IPS-11a (cell line): Measurements from ENCODE around the gene FMNL2.

Experiments used
- H3K4me3 ChIP-seq: one replicate; pipeline ENCODE4 v1.5.1; 2013; ENCODE audit warnings: low read depth, low read length, control low read depth

FMNL2 gene

DNA sequence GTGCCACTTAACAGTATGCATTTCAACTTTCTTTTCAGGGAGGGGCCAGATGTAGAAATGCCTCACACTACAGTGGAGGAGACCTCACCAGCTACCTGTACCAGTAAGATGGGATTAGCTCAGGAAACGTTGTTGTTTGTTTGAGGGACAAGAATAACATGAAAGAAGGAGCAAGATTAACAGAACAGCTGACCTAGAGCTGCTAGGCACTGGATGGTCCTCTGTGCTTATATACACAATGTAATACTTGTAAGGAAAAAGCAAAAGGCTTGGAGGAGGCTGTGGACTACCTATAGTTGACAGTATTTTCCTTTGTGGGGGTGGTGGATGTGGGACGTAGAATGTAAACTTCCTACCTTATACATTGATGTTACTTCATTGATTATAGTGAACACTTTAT is 154.4 kb downstream of the FMNL2 start:
- no peak overlapping the region for H3K4me3 ChIP-seq

DNA sequence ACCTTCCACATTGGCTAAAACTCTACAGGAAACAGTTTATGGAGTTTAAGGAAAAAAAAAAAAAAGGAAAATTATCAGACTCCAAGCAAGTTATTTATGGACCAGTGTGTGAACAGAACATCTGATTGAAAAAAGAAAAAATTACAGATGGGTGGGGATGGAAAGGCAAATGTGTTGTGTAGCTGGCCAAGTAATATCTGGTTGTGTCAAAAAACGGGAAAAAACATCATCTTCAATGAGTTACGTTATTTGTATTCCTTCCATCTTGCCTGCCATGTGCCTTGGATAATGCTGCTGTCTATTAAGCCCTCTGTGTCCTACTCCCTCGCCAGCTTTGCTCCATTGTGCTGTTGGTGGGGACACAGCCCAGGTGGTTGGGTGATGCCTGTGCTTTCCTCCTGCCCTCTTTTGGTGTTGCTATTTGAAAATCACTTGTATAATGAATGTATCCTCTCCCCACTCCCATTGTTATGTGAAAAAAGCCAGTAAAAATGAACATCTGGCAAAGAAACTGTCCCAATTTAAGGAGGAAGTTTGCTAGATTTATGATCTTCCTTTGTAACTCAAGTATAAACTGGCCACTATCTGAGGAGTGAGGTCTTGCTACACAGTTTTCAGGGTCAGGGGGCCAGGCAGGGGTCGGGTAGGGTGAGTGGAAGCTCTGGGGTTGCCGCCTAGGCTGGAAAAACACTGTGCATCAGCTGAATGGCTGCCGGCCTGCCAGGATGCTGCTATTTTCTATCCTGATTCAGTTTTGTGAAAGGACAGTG is 155.9 kb downstream of the FMNL2 start:
- no peak overlapping the region for H3K4me3 ChIP-seq

DNA sequence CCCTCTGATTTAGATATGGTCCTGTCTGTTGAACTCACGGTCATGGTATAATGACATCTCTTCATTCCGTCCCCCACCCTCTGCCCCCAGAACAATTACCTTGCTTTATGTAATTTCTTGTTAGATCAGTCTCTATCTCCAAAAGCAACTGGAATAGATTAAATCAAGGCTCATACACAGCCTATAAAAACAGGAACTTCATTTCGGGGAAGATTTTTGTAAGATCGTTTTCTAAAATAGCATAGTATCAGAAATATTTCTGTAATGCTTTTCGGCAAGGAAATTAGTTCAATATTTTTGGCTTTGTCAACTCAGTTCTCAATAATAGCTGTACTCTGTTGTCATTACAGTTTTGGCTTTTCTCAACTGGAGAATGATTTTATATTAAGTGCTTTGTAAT is 157.2 kb downstream of the FMNL2 start:
- no peak overlapping the region for H3K4me3 ChIP-seq

GRCh38 chr2:152492911-152493310 is 157.9 kb downstream of the FMNL2 start:
- no peak overlapping the region for H3K4me3 ChIP-seq

GRCh38 chr2:152493417-152493816 is 158.4 kb downstream of the FMNL2 start:
- H3K4me3 ChIP-seq: no peak overlapping the region

DNA sequence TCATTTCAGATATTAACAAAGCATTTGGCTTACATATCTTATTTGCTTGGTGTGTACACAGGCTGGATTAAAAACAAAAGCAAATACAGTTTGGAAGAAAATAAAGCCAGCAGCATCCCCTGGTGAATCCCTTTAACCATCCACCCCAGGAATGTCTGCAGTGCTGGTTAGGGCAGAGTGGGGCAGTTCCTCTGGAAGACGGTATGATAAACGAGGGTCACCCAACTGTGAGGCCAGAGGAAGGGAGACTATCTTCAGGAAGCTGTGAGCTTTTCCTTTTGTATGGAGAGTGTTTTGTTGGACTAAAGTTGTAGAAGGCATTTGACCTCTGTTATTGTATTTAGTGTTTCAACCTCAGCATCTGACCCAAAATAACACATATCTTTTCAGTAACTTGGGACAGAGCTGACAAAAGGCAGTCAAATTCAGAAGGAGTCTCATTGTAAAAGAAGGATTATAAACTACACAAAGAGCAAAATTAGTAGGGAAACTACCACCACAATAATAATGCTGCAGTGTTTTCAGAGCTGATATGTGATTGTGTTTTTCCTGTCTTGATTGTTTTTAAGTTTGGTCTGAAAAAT is 159.1 kb downstream of the FMNL2 start:
- H3K4me3 ChIP-seq: no peak overlapping the region

DNA sequence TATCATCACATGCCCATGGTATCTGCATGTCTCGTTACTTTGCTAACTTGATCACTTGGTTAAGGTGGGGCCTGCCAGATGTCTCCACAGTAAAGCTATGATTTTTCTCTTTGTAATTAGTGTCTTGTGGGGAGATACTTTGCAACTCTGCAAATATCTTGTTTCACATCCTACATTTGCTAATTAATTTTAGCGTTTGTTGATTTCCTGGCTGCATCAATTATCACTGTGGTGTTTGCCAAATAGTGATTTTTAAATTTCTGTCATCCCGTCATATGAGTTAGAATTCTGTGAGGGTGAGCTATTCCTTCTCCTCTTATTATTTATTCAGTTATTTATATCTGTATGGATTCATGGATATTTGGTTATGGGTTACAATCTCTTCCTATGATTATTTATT is 161.4 kb downstream of the FMNL2 start:
- H3K4me3 ChIP-seq: no peak overlapping the region

- no peak overlapping the region for H3K4me3 ChIP-seq
These were observed 162.6 kb downstream of the FMNL2 start for GRCh38 chr2:152497481-152498052.

- H3K4me3 ChIP-seq: no peak overlapping the region
These were observed 164.4 kb downstream of the FMNL2 start for GRCh38 chr2:152499331-152499816.

- H3K4me3 ChIP-seq: no peak overlapping the region
These were observed 165.1 kb downstream of the FMNL2 start for GRCh38 chr2:152499896-152500735.

DNA sequence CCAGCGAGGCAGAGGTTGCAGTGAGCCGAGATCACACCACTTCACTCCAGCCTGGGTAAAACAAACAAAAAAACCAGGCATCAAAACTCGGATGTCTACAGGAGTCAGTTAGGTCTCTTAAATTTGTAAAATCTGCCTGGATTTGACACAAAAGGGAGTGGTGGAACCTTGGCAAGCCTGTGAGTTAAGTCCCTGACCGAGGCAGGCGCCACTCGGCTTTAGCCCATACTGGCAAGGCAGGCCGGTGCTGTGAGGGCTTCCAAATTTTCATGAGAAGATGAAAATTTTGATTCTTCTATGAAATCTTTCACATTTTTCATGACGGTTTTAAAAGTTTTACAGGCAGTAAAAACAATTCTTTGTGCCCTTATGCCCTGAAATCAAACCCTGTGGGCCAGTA is 165.8 kb downstream of the FMNL2 start:
- no peak overlapping the region for H3K4me3 ChIP-seq

- H3K4me3 ChIP-seq: no peak overlapping the region
These were observed 166.7 kb downstream of the FMNL2 start for GRCh38 chr2:152501666-152502065.

- no peak overlapping the region for H3K4me3 ChIP-seq
These were observed 169.6 kb downstream of the FMNL2 start for GRCh38 chr2:152504618-152505017.

- no peak overlapping the region for H3K4me3 ChIP-seq
These were observed 170.5 kb downstream of the FMNL2 start for GRCh38 chr2:152505495-152505906.

GRCh38 chr2:152506843-152507242 is 171.9 kb downstream of the FMNL2 start:
- no peak overlapping the region for H3K4me3 ChIP-seq

DNA sequence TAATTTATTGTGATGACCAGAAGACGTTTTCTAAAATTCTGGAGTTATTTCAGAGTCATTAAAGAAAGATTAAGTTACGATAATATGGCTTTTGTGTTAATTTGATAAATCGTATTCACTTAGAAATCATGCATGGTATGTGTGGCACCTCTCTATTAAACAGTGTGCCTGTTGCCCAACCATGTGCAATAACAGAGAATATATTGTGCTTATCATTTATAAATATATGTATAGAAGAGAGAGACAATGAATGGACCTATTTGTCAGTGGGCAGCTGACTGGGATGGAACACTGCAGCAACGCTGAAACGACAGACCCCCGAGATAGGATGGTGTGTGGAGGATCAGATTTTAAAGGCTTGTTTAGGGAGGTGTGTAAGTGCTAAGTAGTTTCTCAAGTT is 172.9 kb downstream of the FMNL2 start:
- H3K4me3 ChIP-seq: no peak overlapping the region

DNA sequence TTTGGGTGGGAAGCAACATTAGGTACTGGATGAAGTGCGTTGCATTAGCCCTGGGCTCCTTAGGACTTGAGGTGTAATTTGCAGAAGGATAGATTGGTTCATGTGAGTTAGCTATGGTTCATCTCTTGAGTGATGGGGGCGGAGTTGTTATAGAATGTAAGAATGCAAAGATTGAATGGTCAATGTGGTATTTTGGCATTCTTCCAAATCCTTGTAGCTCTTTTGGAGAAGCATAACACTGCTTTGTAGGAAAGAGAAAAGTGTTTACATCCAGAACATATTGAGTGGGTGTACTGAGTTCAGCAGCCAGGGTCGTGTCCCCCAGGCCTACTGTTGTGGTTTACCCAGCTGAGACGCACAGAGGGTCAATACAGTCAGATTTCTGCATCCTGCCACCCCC is 173.5 kb downstream of the FMNL2 start:
- no peak overlapping the region for H3K4me3 ChIP-seq

GRCh38 chr2:152509772-152510491 is 175.0 kb downstream of the FMNL2 start:
- no peak overlapping the region for H3K4me3 ChIP-seq

GRCh38 chr2:152510621-152511020 is 175.6 kb downstream of the FMNL2 start:
- H3K4me3 ChIP-seq: no peak overlapping the region

DNA sequence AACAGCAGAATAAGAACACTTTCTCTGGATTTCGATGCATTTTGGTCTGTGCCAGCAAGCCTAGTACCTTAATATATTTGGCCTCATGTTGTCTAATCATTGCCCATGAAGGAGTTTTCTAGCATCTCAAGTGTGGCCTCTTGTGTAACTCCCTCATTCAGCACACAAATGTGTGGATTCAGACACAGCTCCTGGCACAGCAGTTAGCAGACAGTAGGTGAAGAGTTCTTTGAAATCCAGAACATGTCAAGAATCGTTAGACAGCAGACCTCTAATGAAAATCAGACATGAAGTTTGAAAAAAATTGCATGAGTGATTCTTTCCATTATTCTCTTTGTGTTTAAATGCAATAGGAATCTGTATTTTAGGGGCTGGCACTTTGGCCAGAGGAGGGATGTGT is 177.0 kb downstream of the FMNL2 start:
- no peak overlapping the region for H3K4me3 ChIP-seq

GRCh38 chr2:152513029-152513428 is 178.1 kb downstream of the FMNL2 start:
- H3K4me3 ChIP-seq: no peak overlapping the region
